Activated CD4-positive, alpha-beta T cell treated with anti-CD3 and anti-CD28 coated beads, Interleukin-2, Interleukin-4, amounts not matched to agents 100 ng/mL and 50 ng/mL, durations not matched to agents 16 hours and 8 hours (primary cell): ENCODE results near the gene SUCLG1.
A peak's percentile ranks its signal among the peaks of the same experiment; 100 is the strongest.

Source experiments
- DNase-seq: peaks from one replicate; pipeline ENCODE4 v3.0.0-alpha.2; 2020; ENCODE audit warnings: low spot score

The SUCLG1 gene

DNA sequence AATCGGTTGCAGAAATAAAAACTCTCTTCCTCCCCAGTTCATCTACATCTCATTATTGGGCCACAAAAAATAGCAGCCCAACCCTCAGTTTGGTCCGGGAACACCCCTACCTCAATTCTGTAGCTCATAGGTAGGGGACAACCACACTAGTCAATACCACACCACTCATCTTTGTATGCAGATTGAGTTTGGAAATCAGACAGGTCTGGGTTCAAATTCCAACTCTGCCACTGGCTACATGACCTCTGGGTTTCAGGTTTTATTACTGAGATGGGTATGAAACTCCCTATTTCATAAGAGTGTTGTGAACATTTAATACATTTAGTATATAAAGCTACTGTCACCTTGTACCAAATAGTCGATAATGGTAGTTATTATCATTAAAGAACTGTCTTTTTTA, 2.2 kb upstream of the SUCLG1 start:
- no peak for DNase-seq

DNA sequence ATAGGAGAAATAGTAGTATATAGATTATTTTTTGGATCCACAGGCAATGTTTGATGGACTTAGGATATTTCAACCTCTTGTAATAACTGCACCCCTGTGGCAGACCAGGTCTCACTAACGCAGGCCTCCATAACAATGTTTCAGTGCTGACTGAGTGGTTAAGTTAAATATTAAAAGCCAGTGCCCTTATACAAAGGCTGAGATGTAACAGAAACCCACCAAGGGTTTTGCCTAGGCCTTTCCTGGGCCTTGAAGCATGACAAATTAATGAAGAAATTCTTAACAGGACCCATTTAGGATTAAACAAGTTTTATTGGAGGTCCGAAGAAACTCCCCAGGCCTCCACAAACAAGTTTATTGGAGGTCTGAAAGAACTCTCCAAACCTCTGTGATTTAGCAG, 1.6 kb upstream of the SUCLG1 start:
- DNase-seq = no peak

DNA sequence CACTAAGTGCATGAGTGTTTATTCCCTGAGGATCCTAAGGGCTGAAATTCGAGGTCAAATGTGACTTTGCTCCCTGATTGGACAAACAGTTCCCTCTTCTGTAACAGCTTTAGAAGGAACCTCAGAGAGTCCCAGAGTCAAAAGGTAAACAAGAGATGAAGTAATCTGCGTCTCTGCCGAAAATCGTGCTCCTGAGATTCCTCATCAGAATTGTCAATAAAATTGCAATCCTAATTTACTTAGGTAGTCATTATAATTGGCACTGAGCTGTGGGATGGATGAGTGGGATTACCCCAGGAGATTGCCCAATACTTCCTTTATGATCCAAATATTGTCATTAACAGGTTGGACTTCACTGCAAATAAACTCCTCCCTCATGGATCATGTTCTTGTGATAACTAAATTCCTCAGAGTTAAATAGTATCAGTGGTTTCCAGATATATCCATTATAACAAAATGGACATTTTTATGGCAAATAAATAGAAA, 907 bp upstream of the SUCLG1 start:
- no peak for DNase-seq

DNA sequence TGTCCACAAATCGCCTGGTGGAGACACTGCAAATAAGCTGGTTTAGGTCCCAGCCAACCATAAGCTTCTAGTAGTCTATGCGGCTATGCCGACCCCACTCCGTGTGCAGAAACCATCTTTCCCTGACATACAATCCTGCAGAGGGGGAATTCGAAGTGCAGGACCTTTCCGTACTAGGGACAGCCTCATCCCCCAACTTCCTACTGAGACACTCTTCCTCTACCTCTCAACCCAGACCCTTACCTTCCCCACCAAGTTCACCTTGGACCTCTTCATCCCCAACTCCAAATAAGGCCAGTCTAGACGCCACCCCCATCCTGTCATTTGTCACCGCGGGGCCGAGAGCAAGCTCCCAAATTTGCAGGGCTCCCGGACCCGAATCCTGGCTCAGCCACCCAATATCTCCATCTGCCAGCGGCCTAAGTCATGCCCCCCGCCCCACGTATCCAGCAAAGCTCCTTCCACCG, 496 bp downstream of the SUCLG1 start:
- peak; percentile 9 for DNase-seq

DNA sequence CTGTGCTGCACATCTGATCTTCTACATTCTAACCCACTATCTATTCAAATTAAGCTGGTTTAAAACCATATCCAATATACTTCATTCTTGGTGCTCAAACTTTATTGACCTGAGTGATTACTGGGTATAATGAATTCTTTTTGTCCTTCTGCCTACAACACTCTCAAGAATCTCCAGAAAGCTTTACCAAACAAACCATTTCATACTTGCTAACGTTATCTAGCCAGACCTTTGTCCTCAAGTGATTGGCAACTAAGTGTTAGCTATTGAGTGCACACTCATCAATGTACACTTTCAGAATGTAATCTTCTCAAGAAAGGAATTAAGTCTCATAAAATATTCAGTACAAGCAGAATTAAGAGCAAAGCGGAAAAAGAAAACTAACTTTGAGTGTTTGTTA, 1.4 kb downstream of the SUCLG1 start:
- no peak for DNase-seq

DNA sequence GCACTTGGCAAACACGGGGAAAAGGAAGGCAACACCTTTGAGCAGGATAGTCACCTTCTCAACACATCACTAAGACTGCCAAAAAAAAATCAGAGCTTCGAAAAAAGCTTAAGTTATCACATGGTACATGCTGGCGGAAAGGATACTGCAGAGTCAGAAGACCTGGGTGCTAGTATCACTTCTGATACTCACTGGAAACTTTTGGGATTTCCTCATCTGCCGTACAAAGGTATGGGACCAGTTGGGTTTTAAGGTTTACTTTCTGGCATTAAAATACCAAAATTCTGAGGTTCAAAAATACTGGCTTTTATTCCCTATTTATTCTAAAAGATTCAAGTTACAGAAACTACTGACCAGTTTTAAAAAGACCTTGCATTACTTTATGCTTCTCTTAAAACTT, 2.9 kb downstream of the SUCLG1 start:
- DNase-seq = no peak

DNA sequence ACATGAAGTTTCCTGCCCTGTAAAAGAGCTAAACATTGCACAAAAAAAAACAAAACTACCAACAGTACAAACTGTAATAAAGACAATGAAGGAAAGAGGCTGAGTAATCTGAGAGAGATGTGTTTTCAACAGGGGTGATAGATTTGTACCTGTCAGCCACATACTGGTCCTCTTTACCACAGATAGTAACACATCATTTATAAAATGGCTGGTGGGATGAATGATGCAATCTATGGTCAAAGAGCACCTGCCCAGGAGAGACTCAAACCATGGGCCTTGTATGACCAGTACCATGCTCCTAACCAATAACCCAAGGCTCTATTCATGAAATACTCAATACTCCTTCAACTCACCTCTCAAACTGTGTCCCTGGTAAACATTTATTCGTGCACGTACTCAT, 4.5 kb downstream of the SUCLG1 start:
- no peak for DNase-seq

DNA sequence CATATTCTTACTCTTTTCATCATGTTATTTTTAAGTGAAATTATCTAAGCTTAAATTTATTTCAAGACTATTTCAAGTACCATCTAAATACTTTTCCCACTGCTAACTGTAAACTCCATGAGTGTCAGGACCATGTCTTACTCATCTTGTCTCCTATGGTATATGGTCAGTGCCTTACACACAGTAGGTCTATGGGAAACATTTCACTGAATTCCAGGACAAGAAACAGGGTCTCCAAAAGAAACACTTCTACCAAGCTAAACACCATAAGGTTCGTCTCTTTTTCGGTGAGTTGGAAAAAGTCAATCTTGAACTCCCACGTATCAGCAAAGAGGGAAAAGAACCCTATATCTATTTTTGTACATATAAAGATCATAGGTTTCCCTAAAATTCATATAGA, 6.5 kb downstream of the SUCLG1 start:
- DNase-seq = no peak

DNA sequence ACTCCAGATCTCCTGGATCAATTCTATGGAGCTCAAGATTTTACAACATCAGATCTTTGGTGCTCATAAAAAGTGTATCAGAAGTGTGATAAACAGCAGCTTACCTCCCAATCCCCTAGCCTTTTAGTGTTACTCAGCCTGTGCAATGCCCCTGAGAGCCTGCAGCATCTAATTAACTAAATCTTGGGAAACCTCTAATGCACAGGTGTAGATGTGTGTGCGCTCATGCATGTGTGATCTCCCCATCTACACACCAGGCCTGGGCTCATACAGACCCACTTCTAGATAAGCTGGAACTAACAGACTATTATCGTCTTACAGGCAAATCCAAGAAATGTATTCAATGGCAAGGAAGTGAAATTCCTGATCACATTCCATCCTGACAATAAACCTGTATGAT, 7.5 kb downstream of the SUCLG1 start:
- DNase-seq = no peak

DNA sequence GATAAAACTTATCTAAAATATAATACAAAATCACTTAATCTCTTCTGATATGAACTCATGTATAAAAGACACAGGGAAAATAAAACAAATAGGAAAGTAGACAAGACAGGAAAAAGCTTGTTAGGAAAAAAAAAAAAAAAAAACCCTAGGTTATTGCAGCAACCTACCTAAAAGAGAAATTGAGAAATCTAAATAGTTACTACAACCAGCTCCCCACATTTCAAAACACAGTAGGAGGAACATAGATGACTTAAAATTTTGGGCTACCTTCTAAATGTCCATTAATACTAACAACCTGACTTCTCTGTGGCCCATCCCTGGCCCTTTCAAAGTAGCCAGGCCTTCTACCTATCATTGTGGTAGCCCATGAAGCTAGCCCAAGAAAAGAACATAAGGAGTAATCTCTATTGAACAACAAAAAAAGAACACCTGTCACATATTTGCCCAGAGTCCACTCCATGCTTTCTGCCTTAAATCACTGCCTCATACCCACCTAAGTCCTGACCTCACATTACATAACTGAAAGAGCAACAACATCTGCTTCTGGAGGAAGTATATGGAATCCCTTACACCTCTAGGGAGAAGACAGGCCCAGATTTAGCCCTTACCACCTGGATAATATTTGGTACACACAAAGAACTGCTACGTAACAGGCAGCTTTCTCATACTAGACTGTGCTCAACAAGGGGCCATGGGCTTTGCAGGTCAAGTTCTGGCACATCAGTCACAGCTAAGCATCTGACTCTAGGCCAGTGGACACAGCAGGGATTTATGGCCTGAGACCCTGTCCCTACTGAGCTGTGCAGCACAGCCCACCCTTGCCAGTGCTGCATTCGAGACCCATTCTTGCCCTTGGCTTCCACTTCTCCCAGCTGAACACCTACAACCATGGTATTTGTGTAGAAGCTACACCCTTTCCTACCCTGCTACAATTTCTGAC, 8.5 kb downstream of the SUCLG1 start:
- DNase-seq = no peak

DNA sequence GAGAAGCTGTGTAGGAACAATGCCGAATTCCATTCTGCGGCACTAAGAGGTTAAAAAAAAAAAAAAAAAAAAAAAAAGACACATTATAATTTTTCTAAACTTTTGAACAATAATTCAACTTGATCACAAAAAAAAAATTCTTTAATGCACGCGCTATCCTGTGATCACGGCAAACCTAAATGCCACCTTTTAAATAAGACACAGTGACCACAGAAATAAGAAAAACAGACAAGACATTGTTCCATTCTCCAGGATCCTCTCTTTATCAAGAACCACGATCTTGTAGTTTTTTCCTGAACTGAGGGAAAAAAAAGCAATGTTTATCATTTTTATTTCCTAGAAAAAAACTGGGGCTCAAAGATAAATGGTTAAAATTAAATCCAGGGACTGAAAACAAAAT, 9.4 kb downstream of the SUCLG1 start:
- DNase-seq = no peak

DNA sequence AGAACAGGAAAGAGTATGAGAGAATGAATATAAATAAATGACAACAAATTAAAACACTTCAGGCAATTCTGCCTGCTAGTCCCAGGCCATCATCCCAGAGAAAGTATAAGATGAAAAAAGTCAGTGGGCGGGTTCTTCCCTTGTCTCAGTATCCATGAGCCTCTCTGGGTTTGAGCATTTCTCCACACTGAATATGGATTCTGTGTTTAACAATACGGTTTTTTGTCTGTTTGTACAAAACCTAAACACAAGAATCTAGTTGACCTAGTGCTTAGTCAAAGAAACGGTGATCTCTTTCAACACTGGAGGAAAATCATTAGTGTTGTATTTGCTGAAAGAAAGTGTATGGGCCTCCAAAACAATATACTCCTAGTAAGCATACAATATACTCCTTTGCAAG, 10.0 kb downstream of the SUCLG1 start:
- no peak for DNase-seq

DNA sequence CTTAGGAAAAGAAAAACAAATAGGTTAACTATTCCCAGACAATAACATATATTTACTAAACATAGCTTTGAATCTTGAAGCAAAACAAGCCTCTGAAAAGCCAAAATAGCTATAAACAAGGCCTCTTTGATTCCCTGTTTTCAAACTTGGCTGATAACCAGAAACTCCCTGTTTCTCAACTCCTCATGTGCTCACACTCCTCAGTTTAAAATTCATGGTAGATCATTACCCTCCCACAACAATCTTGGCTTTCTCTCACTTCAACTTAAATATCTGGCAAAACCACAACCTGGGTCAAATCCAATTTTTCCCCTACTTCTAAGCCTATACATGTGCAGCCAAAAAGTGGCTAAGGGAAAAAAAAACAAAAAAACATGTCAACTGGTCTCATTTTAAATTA, 15.6 kb downstream of the SUCLG1 start:
- no peak for DNase-seq

DNA sequence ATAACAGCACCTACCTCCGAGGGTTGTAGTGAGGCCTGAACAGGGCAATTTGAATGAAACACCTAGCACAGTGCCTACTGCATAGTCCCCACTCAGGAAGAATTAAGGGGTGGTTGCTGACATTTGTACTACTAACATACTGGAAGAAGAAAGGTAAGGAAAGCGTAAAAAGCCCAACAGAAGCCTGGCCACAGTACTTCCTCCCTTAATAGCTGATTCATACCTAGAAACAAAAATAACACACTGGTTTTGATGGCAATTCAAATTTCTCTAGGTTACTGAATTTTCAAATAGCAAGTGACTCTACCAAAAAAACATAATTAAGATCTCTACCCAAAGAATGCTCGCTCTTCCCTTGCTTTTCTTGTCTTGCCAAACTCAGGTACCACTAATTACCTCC, 16.2 kb downstream of the SUCLG1 start:
- DNase-seq = peak; percentile 17

DNA sequence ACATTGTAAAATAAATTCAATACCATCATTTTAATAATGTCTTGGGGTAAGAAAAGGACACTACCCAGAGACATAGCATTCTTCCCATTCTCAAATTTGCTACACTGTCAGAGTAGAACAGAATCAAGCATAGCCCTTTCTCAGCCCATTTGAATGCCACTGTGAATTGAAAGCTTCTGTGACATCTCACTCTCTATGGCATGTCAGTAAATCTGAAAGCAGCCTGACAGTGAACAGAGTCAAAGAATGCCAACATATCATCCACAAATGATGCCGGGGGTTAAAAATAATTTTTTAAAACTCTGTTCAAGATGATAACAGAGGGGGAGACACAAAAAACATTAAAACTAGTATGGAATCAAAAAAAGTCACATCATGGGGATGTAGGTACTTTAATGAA, 17.6 kb downstream of the SUCLG1 start:
- DNase-seq = no peak

DNA sequence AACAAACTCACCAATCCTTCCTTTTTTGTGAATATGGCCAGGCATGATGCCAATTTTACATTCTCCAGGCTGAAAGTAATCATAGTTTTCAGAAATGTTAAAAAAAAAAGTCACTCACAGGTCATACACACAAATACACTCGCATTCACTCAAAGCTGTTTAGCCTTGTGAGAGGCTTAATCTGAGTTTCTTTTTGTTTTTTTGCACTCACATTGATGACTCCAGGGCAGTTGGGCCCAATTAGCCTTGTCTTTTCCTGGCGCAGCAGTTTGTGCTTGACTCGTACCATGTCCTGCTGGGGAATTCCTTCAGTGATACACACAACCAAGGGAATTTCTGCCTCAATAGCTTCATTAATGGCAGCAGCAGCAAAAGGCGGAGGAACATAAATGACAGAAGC, 18.0 kb downstream of the SUCLG1 start:
- DNase-seq = no peak

DNA sequence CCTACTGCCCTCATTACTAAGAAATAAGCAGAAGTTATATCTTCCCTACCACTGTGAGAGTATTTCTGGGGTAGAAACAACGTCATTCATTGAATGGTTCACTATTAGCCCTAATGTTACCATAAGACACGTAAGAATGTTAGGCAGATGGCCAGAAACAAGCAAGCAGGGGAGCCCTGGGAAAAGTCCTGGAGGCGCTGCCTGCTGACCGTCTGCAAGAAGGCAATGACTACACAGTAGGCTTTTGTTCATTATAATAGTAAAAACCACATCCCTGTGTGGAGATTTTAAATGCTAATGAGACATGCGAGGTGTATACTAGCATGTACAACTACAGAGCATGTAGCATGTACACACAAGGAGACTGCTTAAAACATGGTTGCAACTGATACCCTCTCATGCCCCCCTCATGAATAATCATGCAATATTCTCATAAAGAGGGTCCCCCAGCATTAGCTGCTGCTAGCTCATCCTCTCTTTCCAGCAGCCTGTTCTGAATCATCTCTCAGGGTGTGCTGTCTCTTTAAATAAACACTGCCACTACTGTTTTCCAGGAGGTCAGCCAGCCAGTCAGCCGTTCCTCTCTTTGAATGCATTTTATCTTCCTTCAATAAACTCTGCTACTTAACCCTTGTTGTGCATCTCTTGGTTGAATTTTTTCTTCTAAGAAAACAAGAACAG, 23.6 kb downstream of the SUCLG1 start:
- no peak for DNase-seq

DNA sequence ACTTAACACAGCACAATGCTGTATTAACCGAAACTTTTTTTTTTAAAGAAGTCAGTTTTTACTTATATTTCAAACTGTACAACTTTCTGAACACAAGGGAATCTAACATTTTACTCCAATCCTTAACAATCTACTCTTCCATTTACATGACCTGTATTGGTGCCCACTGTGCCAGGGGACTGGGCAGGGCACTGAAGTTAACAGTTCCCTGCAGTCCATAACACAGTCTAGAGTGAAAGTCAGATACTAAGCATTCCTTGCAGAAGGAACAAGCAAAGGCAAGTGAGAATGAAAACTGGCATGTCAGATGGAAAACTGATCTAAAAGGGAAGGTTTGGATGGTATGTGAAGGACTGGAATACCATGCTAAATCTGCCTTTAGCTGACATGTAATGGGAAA, 29.8 kb downstream of the SUCLG1 start:
- DNase-seq = no peak

DNA sequence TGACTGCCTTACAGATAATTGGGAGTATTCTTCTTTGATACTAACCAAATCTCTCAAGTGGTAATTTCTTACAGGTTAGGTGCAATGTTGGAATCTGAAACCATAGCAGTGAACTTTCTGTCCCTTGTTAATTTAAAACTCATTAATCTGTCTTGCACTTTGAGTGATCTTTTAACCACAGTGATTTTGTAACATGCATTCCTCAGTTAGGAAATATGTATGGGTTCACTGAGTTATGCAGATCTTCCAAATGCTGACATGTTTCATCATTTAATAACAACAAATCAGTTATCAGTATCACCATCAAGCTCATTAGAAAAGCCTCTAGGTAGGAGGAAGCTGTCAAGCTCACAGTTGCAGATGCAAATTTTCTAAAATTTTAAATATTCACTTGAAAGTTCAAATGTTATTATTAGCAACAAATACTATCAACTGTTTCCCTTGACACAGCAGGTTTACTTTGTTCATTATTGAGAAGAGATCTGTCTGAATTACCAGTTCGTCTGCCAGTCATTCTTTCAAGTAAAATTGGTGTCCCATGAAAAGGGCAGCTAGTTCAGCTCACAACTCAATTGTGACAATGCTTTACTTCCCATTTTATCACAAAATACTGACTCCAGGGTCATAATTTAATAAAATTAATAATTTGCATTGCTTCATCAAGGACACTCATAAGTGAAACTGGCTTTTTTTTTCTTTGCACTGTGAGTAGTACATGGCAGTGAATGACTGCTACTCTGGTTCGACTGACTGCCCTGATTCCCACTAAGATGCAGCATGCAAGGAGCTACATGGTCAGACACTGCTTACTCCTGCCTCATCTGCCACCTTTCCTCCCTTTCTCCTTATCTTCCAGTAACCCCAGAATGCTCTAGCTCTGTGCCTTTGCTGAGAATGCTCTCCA, 31.6 kb downstream of the SUCLG1 start:
- DNase-seq = no peak

DNA sequence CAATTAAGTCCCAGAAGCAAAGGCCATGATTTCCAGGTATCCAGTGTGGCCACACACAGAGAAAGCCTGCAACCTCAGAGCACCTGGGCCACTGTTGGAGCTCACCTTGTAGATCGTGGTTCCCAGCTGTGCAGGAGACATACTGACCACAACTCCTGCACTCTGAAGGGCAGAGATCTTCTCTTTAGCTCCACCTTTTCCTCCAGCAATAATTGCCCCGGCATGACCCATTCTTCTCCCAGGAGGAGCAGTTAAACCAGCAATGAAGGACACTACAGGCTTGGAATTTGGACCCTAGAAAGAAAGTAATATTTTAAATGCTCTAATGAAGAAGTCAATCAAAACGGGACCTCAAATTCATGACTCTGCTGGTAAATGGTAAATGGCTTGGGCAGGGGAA, 33.8 kb downstream of the SUCLG1 start:
- DNase-seq = no peak

DNA sequence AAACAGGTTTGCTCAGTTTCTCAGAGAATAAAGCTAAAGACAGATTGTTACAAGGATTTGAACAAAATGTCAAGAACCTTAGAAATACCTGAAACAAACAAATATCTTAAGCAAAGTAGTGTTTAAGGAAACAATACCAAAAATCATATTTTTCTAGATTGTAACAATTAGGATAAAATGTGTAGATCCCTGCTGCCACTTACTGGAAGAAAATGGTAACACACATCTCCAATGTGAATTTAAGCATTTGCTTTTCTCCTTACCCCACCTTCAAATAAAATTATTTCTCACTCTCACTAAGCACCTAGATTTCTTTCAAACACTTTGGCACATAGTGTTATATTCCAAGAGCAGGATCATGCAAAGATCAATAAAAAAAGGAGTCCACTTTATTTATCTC, 34.9 kb downstream of the SUCLG1 start:
- peak; percentile 11 for DNase-seq

DNA sequence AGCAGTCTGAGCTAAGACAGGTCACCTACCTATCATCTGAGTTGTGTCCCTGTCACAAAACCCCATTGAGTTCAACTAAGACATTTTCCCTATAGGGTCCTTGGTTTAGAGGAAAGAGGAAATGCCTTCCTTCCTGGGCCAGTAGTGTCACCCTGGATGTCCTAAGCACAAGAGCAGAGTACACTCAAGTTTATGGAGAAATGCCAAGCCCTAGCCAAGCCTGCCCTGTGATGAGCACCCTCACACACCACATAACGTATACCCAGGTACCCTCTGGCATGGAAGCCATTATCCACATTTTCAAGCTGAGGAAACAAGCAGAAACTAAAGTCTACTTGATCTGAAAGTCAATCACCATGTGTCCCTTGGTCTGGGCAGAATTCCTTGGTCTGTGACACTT, 37.3 kb downstream of the SUCLG1 start:
- no peak for DNase-seq
